MCF 10A (cell line): Measurements from ENCODE around the gene ELOVL5. TPM values are rescaled to one million over a fixed set of nuclear protein-coding genes. Genes with fewer than 3 reads are reported as not detected.
A peak's percentile ranks its signal among the peaks of the same experiment; 100 is the strongest.

Experiments used
- BruUV-seq: library from RNA; stranded (reverse); fragments of 400-500 nt; replicated peaks from 2 replicates; lab custom pipeline; 2021; lab: Mats Ljungman, UMichigan
- CTCF ChIA-PET: fragments of 300-600 bp; sonication (Branson Sonifier 250); formaldehyde crosslinking; extraction: SDS; loops from one replicate; lab custom pipeline; 2021; ENCODE audit warnings: antibody characterized with exemption, inconsistent platforms; lab: Yijun Ruan, JAX
- POLR2A ChIA-PET: fragments of 300-600, 350-650 bp; sonication (Branson Sonifier 250); formaldehyde crosslinking; extraction: SDS; loops from one replicate; lab custom pipeline; 2020; ENCODE audit warnings: antibody characterized with exemption, inconsistent platforms; lab: Yijun Ruan, JAX
- DNase-seq: peaks from one replicate; pipeline ENCODE4 v3.0.0-alpha.2; 2018; ENCODE audit not compliant: unreplicated experiment
- H3K27ac Mint-ChIP-seq: one replicate; pipeline ENCODE4 v1.8.0; 2022; ENCODE audit warnings: mild to moderate bottlenecking, low read depth, mixed read lengths; ENCODE audit not compliant: unreplicated experiment
- H3K27me3 Mint-ChIP-seq: one replicate; pipeline ENCODE4 v1.8.0; 2022; ENCODE audit warnings: mixed read lengths; ENCODE audit not compliant: insufficient read depth, unreplicated experiment
- H3K36me3 Mint-ChIP-seq: one replicate; pipeline ENCODE4 v1.8.0; 2022; ENCODE audit warnings: mild to moderate bottlenecking, moderate library complexity, mixed read lengths; ENCODE audit not compliant: insufficient read depth, unreplicated experiment
- H3K4me1 Mint-ChIP-seq: one replicate; pipeline ENCODE4 v1.8.0; 2022; ENCODE audit warnings: mixed read lengths; ENCODE audit not compliant: insufficient read depth, unreplicated experiment
- H3K4me3 Mint-ChIP-seq: one replicate; pipeline ENCODE4 v1.8.0; 2022; ENCODE audit warnings: mild to moderate bottlenecking, moderate library complexity, mixed read lengths; ENCODE audit not compliant: unreplicated experiment
- H3K9me3 Mint-ChIP-seq: one replicate; pipeline ENCODE4 v1.8.0; 2022; ENCODE audit warnings: mixed read lengths; ENCODE audit not compliant: unreplicated experiment
- intact Hi-C: fragments of 100-400 bp; cut with micrococcal nuclease; formaldehyde crosslinking; loops from 2 replicates; pipeline ENCODE4 v1.14.1; 2022
- total RNA-seq: library from RNA; stranded (reverse); gene quantifications from 2 replicates; pipeline ENCODE4 v1.2.3, GENCODE V29; 2022
- TF ChIP-seq, protein P1 (sequence below): fragments of 200-600 bp; IDR thresholded peaks from one replicate; pipeline ENCODE4 v1.8.0; 2022; ENCODE audit warnings: antibody characterized with exemption, mild to moderate bottlenecking; ENCODE audit not compliant: unreplicated experiment

The ELOVL5 gene
- total RNA-seq, 1 experiment from 2014 or later: 58.3 TPM

DNA sequence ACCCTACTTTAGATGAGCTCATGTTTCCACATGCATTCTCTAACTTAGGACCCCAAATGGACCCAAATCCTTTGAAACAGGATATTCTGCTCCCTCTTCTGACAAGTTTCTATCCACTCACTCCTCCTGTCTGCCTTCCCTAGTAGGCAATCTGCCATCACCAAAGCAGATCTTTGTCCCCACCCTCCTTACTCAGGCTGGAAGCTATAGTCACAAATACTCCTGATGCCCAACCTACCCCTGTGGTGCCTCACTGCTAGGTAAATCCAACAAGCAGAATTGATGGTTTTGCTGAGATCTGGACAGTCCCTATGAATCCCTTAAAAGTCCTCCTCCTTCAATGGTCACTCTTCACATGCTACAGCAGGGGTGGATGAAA is 21.7 kb downstream of the ELOVL5 start:
- H3K27ac Mint-ChIP-seq: peak overlapping the region; percentile 79
- ChIA-PET POLR2A (interaction anchor here (0.7 to 5.7 kb wide), 9 partner anchors 13 to 83 kb away, joined by 3 to 61 read pairs (median 5); partner anchors contain the start of gene ELOVL5), CTCF (interaction anchor here (0.7 to 1.3 kb wide), 6 partner anchors 26 to 156 kb away, joined by 3 to 4 read pairs (median 3); no protein-coding TSS in a partner anchor)
- H3K36me3 Mint-ChIP-seq: peaks cover 5% of the 10 kb centered on the region
- no peaks in the 10 kb centered on the region for H3K9me3 Mint-ChIP-seq
- TF ChIP-seq, protein P1, sequence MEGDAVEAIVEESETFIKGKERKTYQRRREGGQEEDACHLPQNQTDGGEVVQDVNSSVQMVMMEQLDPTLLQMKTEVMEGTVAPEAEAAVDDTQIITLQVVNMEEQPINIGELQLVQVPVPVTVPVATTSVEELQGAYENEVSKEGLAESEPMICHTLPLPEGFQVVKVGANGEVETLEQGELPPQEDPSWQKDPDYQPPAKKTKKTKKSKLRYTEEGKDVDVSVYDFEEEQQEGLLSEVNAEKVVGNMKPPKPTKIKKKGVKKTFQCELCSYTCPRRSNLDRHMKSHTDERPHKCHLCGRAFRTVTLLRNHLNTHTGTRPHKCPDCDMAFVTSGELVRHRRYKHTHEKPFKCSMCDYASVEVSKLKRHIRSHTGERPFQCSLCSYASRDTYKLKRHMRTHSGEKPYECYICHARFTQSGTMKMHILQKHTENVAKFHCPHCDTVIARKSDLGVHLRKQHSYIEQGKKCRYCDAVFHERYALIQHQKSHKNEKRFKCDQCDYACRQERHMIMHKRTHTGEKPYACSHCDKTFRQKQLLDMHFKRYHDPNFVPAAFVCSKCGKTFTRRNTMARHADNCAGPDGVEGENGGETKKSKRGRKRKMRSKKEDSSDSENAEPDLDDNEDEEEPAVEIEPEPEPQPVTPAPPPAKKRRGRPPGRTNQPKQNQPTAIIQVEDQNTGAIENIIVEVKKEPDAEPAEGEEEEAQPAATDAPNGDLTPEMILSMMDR: no peak
- no peaks in the 10 kb centered on the region for H3K27me3 Mint-ChIP-seq
- peak overlapping the region; percentile 61 for H3K4me3 Mint-ChIP-seq
- intact Hi-C loops: loop anchor here (2.0 kb wide), 2 partner anchors 18 to 22 kb away; partner anchors contain the start of gene ELOVL5
- peaks cover 60% of the 10 kb centered on the region for H3K4me1 Mint-ChIP-seq
- BruUV-seq: no TSS peak
- no peak for DNase-seq

DNA sequence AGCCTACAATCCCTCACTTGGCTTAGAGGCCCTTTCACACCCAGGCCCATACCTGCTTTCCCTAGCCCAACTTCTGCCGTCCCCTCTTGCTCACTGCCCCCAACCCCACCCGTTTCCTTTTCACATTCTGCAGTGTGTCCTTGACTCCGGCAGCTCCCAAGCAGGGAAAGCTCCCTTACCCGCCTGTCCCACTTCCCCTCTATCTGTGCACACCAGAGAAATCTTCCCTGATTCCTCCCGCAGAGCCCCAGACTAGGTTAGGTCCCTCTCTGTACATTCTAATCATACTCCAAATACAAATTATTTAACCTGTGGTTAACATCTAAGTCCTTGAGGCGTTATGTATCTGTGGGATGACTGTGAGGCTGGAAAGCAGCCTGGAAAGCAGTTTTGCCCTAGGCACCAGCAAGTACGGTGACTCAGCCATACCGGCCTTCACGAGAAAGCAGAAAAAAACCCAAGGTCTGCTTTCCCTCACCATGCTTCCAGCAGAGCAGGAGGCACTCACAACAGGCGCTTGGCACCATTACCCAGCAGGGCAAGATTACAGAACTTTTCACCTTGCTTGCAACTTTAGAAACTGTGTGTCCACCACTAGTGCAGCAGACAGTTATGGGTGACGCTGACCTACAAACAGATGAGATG is 22.3 kb downstream of the ELOVL5 start:
- no peaks in the 10 kb centered on the region for H3K27me3 Mint-ChIP-seq
- DNase-seq: peak; percentile 97
- CTCF ChIA-PET: interaction anchor here (0.7 to 1.3 kb wide), 6 partner anchors 25 to 156 kb away, joined by 3 to 4 read pairs (median 3); no protein-coding TSS in a partner anchor
- H3K4me3 Mint-ChIP-seq: peak overlapping the region; percentile 61
- TF ChIP-seq, protein P1: no peak
- intact Hi-C loops: loop anchor here (1.0 to 2.0 kb wide), 3 partner anchors 18 to 33 kb away; partner anchors contain the start of gene ELOVL5
- POLR2A ChIA-PET: interaction anchor here (0.6 to 5.7 kb wide), 8 partner anchors 11 to 110 kb away, joined by 3 to 61 read pairs (median 4); partner anchors contain the start of gene ELOVL5
- BruUV-seq: no TSS peak
- H3K36me3 Mint-ChIP-seq: peaks cover 5% of the 10 kb centered on the region
- peaks cover 60% of the 10 kb centered on the region for H3K4me1 Mint-ChIP-seq
- H3K27ac Mint-ChIP-seq: peak overlapping the region; percentile 79
- no peaks in the 10 kb centered on the region for H3K9me3 Mint-ChIP-seq

DNA sequence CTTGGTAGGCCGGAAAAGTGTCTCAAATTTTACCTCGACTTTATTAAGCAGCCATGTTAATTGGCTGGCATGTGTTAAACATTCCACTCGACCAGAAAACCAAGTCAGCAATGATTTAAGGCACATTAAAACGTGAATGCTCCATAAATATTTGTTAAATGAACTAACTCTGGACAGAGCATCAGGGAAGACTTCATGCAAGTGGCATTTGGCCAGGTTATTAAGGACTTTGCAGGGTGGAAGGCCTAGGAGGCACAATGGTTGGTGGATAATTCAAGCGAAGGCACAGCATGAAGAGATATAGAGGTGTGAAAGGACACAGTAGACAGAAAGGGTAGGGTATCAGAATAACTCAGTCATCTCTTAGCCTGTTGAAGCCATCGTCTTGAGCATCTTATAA is 23.0 kb downstream of the ELOVL5 start:
- no TSS peak for BruUV-seq
- intact Hi-C loops: loop anchor here (1.0 to 2.0 kb wide), 3 partner anchors 17 to 34 kb away; partner anchors contain the start of gene ELOVL5
- peaks cover 58% of the 10 kb centered on the region for H3K4me1 Mint-ChIP-seq
- H3K36me3 Mint-ChIP-seq: peaks cover 6% of the 10 kb centered on the region
- ChIA-PET POLR2A (interaction anchor here (0.6 to 5.7 kb wide), 4 partner anchors 10 to 111 kb away, joined by 3 to 61 read pairs (median 12); partner anchors contain the start of gene ELOVL5), CTCF (interaction anchor here (1.0 to 1.3 kb wide), 3 partner anchors 25 to 157 kb away, joined by 3 to 4 read pairs (median 4); no protein-coding TSS in a partner anchor)
- H3K9me3 Mint-ChIP-seq: no peaks in the 10 kb centered on the region
- no peak for DNase-seq
- H3K27me3 Mint-ChIP-seq: no peaks in the 10 kb centered on the region
- TF ChIP-seq, protein P1: no peak
- peak overlapping the region; percentile 79 for H3K27ac Mint-ChIP-seq
- H3K4me3 Mint-ChIP-seq: no peak overlapping the region
